ENCODE results near the gene KLF16.
A peak's percentile ranks its signal among the peaks of the same experiment; 100 is the strongest.

KLF16 gene

GRCh38 chr19:1850809-1851653, 12.3 kb downstream of the KLF16 start:
- H3K4me3 ChIP-seq (ENCODE audit: low read depth, low read length): no peak overlapping the region
- TF ChIP-seq CTCF (IDR thresholded peaks at IDR 0.05; ENCODE audit: borderline replicate concordance, insufficient read depth, low read depth, low read length): peak; percentile 40; the same call in 1 of the 2 replicates

DNA sequence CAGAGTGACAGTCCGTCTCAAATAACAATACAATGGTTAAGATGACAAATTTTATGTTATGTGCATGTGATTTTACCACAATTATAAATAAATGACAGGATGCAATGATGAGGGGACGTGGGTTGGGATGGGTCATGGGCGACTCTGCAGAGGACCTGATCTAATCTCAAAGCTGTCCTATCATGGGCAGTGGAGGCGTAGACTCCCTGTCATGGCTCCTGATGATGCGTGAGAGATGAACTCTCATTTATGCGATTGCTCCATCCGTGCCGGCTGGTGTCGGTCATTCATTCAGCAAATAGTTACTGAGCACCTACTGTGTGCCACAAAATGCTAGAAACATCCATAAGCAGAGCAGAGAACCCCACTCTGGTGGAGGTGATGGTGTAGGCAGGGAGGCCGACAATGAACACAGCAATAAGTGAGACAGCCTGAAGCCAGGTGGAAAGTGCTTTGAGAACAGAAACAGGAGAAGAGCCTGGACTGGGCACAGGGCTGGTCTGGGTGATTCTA, 13.4 kb downstream of the KLF16 start:
- TF ChIP-seq CTCF (IDR thresholded peaks at IDR 0.05; ENCODE audit: borderline replicate concordance, insufficient read depth, low read depth, low read length): no peak
- H3K4me3 ChIP-seq (ENCODE audit: low read depth, low read length): no peak overlapping the region

- no peak overlapping the region for H3K4me3 ChIP-seq (ENCODE audit: low read depth, low read length)
- TF ChIP-seq CTCF (IDR thresholded peaks at IDR 0.05; ENCODE audit: borderline replicate concordance, insufficient read depth, low read depth, low read length): no peak
Measured at GRCh38 chr19:1849132-1849474, 14.3 kb downstream of the KLF16 start.

- peak within 1 kb of the TSS; percentile 94 for H3K4me3 ChIP-seq (ENCODE audit: low read depth, low read length)
- peak; percentile 82 for TF ChIP-seq CTCF (IDR thresholded peaks at IDR 0.05; ENCODE audit: borderline replicate concordance, insufficient read depth, low read depth, low read length)
Measured at GRCh38 chr19:1848399-1849131, 14.8 kb downstream of the KLF16 start, which contains the start of gene REXO1. Gene REXO1 (minus strand): TSS chr19:1848483. CDS start chr19:1848358, 125 bp downstream.

- peak overlapping the region; percentile 94 for H3K4me3 ChIP-seq (ENCODE audit: low read depth, low read length)
- no peak for TF ChIP-seq CTCF (IDR thresholded peaks at IDR 0.05; ENCODE audit: borderline replicate concordance, insufficient read depth, low read depth, low read length)
Measured at GRCh38 chr19:1847684-1848398, 15.5 kb downstream of the KLF16 start.

DNA sequence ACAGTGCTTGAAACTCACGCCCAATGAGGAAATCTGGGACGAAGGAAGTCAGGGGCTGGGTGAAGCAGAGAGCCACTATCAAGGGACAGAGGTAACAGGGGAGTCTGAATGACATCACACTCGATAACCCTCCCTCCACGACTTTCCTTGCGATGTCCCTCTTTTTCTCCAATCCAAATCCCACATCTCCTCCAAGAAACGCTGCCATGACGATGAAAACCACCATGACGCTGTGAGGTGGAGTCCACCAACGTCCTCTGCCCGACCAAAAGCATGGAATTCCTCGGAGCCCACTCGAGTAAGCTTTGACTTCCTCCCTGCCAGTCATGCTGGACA, 16.1 kb downstream of the KLF16 start:
- H3K4me3 ChIP-seq (ENCODE audit: low read depth, low read length): peak overlapping the region; percentile 94
- no peak for TF ChIP-seq CTCF (IDR thresholded peaks at IDR 0.05; ENCODE audit: borderline replicate concordance, insufficient read depth, low read depth, low read length)

All from GM12875 (cell line).